SU-DHL-6 (cell line): ENCODE measurements around the gene C15orf62.

Experiments
- EZH2phosphoT487 ChIP-seq: fragments of 200-600 bp; sonication (generic), shearing (Covaris generic); conservative IDR thresholded peaks from 2 replicates; pipeline ENCODE4 v1.6.1; 2018; ENCODE audit warnings: mild to moderate bottlenecking, antibody characterized with exemption, low read length, moderate library complexity, mixed read lengths
- TF ChIP-seq, protein P1 (sequence below): fragments of 200-600 bp; sonication (generic); IDR thresholded peaks from one replicate; pipeline ENCODE4 v1.5.1; 2017; ENCODE audit warnings: antibody characterized with exemption, mild to moderate bottlenecking, low read length, moderate library complexity; ENCODE audit not compliant: insufficient read depth, poor library complexity, severe bottlenecking

DNA sequence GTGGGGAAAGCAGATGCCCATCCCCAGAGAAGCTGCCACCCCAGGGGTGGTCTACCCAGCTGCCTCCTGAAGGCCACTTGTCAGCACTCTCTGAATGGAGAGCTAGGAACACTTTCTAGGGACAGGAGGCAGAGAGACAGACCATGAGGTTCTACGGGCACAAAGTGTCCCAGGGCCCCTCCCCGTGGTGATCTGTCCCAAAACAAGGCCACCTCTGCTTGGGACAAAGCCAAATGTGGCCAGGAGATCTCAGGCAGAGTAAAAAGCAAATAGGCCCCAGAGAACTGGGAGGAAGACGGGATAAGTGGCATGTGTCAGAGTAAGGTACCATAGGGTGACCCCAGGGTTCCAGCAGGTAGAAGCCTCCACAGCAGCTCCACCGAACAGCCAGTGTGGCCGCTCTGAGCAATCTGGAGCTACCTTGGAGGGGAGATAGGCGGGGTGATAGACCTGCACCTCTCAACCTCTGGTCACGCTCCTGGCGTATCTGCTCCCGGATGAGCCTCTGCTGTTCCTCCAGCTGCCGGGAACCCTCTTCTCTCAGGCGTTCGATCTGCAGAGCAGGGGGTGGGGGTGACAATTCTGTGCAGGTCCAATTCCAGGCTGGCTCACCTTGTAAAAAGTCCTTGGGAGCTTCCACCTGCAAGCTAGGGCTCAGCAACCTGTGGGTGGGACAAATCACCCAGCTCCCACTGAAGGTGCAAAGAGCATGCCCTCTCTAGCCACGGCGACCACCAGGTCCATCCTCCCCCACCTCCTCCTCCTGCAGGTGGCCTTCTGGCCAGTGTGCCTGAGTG lies 6.2 kb downstream of the C15orf62 start:
- TF ChIP-seq, protein P1, sequence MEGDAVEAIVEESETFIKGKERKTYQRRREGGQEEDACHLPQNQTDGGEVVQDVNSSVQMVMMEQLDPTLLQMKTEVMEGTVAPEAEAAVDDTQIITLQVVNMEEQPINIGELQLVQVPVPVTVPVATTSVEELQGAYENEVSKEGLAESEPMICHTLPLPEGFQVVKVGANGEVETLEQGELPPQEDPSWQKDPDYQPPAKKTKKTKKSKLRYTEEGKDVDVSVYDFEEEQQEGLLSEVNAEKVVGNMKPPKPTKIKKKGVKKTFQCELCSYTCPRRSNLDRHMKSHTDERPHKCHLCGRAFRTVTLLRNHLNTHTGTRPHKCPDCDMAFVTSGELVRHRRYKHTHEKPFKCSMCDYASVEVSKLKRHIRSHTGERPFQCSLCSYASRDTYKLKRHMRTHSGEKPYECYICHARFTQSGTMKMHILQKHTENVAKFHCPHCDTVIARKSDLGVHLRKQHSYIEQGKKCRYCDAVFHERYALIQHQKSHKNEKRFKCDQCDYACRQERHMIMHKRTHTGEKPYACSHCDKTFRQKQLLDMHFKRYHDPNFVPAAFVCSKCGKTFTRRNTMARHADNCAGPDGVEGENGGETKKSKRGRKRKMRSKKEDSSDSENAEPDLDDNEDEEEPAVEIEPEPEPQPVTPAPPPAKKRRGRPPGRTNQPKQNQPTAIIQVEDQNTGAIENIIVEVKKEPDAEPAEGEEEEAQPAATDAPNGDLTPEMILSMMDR: no peak
- no peak for TF ChIP-seq EZH2phosphoT487
